Measurements from ENCODE around the gene CHI3L2.

DNA sequence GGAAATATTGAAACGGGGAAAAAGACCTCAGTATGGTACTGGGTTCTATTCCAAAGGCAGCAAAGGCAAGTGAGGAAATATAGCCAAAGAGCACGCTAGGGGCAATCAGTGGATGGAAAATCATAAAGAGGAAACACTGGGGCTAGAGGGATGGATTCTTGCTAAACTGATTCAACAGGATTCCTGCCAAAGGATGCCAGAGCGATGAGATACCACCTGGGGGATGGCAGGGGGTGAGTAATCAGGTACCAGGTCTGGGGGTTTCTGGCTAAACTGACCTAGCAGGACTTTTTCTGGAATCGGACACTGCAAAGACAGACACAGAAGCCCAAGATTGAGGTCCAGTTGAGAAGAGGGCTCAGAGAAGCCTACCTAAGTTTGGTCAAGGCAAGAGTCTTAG is 6.7 kb downstream of the CHI3L2 start:
- TF ChIP-seq CTCF (IDR thresholded peaks at IDR 0.05) (no peak), EZH2 (IDR thresholded peaks at IDR 0.05; ENCODE audit: borderline replicate concordance, insufficient read depth, low read depth, low read length, poor library complexity, severe bottlenecking) (no peak)

All from B cell (primary cell).